Naive thymus-derived CD4-positive, alpha-beta T cell (primary cell): ENCODE data around the gene SPCS2. TPM values are rescaled to one million over a fixed set of nuclear protein-coding genes. Genes with fewer than 3 reads are reported as not detected.
"Not testable (repeated sequence)": the region's sequence is repeated elsewhere in the genome, so short reads cannot be mapped to it uniquely, and the experiment has no call there.

Source experiments
- ATAC-seq: fragments of 150-1000 bp; cut with Tn5 transposase; 2 replicates; pipeline ENCODE4 v1.10.0; 2021; ENCODE audit warnings: mild to moderate bottlenecking, moderate library complexity
- CTCF ChIA-PET: fragments of 350-600 bp; sonication (Branson Sonifier 250); formaldehyde crosslinking; loops from one replicate; lab custom pipeline; 2021; ENCODE audit warnings: antibody characterized with exemption; lab: Charles Lee
- POLR2A ChIA-PET: fragments of 350-600 bp; sonication (Branson Sonifier 250); formaldehyde crosslinking; loops from one replicate; lab custom pipeline; 2021; ENCODE audit warnings: antibody characterized with exemption, inconsistent platforms; lab: Charles Lee
- DNase-seq, 9 donors: peaks; one replicate each; pipeline versions ENCODE4 v3.0.0 to v3.0.0-alpha.2; 2020 to 2022; ENCODE audit warnings: mixed read lengths in 1 of 9
- H3K27ac ChIP-seq: one replicate; pipeline ENCODE4 v1.7.0; 2013; ENCODE audit warnings: mild to moderate bottlenecking, low read depth, low read length, moderate library complexity
- H3K27me3 ChIP-seq, 2 donors: one replicate each; pipeline ENCODE4 v1.7.0; 2013; ENCODE audit warnings: low read length in 2 of 2, mild to moderate bottlenecking in 2 of 2, moderate library complexity in 2 of 2; ENCODE audit not compliant: control insufficient read depth in 2 of 2, insufficient read depth in 2 of 2
- H3K36me3 ChIP-seq, 3 experiments: 1 replicate in 2 of 3; 2 replicates in 1 of 3; pipeline ENCODE4 v1.7.0; 2013; ENCODE audit warnings: low read length in 3 of 3, mild to moderate bottlenecking in 3 of 3, moderate library complexity in 1 of 3; ENCODE audit not compliant: insufficient read depth in 3 of 3, control insufficient read depth in 2 of 3
- H3K4me1 ChIP-seq, 2 donors: one replicate each; pipeline ENCODE4 v1.7.0; 2013; ENCODE audit warnings: low read length in 2 of 2, mild to moderate bottlenecking in 2 of 2, moderate library complexity in 1 of 2; ENCODE audit not compliant: control insufficient read depth in 2 of 2, insufficient read depth in 2 of 2
- H3K4me3 ChIP-seq: 2 replicates; pipeline ENCODE4 v1.7.0; 2013; ENCODE audit warnings: mild to moderate bottlenecking, low read length
- H3K9me3 ChIP-seq, 3 experiments: 1 replicate in 2 of 3; 2 replicates in 1 of 3; pipeline ENCODE4 v1.7.0; 2013; ENCODE audit warnings: low read length in 3 of 3; ENCODE audit not compliant: control insufficient read depth in 2 of 3
- H3K27ac Mint-ChIP-seq, 9 donors: one replicate each; pipeline ENCODE4 v1.8.0; 2020 to 2022; ENCODE audit warnings: mixed read lengths in 9 of 9, mild to moderate bottlenecking in 8 of 9, moderate library complexity in 5 of 9, inconsistent platforms in 2 of 9
- H3K27me3 Mint-ChIP-seq, 5 donors: one replicate each; pipeline ENCODE4 v1.8.0; 2021 to 2022; ENCODE audit warnings: mixed read lengths in 5 of 5, mild to moderate bottlenecking in 1 of 5
- H3K36me3 Mint-ChIP-seq, 5 donors: one replicate each; pipeline ENCODE4 v1.8.0; 2020 to 2022; ENCODE audit warnings: mixed read lengths in 5 of 5, mild to moderate bottlenecking in 3 of 5, inconsistent platforms in 1 of 5
- H3K4me1 Mint-ChIP-seq, 7 donors: one replicate each; pipeline ENCODE4 v1.8.0; 2020 to 2022; ENCODE audit warnings: mixed read lengths in 7 of 7, mild to moderate bottlenecking in 3 of 7, inconsistent platforms in 1 of 7
- H3K4me3 Mint-ChIP-seq, 10 donors: one replicate each; pipeline ENCODE4 v1.8.0; 2020 to 2022; ENCODE audit warnings: mild to moderate bottlenecking in 10 of 10, mixed read lengths in 10 of 10, moderate library complexity in 6 of 10, inconsistent platforms in 2 of 10
- H3K9me3 Mint-ChIP-seq, 11 donors: one replicate each; pipeline ENCODE4 v1.8.0; 2020 to 2022; ENCODE audit warnings: mixed read lengths in 11 of 11, mild to moderate bottlenecking in 4 of 11, inconsistent platforms in 1 of 11, moderate library complexity in 1 of 11
- intact Hi-C, 2 donors: fragments of 100-400 bp; cut with micrococcal nuclease; formaldehyde crosslinking; loops; one replicate each; pipeline ENCODE4 v1.15.1; 2023
- polyA plus RNA-seq, 2 donors: library from polyadenylated mRNA; unstranded; fragments of 300-500 nt; fragmentation: Illumina TruSeq; gene quantifications; one replicate each; pipeline ENCODE4 v1.2.3, GENCODE V29; 2021
- total RNA-seq, 6 experiments: library from RNA in 5 of 6; stranded (reverse) in 5 of 6; gene quantifications; 1 replicate in 5 of 6; 2 replicates in 1 of 6; pipeline ENCODE4 v1.2.3 and lab custom pipeline; 2021 to 2026

The SPCS2 gene
- total and polyA plus RNA-seq, 7 experiments from 2014 or later, result 53.9 to 211 (median 100) TPM

GRCh38 chr11:75014129-75014528 is 65.1 kb downstream of the SPCS2 start:
- H3K27me3 Mint-ChIP-seq, result no peaks in the 10 kb centered on the region
- H3K4me1 ChIP-seq, result no peaks in the 10 kb centered on the region
- H3K27ac ChIP-seq, result no peak overlapping the region
- no peak for ATAC-seq
- peaks cover 0 to 8% (median 5%) of the 10 kb centered on the region in 11 donors for H3K9me3 Mint-ChIP-seq
- H3K27me3 ChIP-seq, result no peaks in the 10 kb centered on the region
- H3K4me1 Mint-ChIP-seq, result no peaks in the 10 kb centered on the region
- ChIA-PET POLR2A (no interaction called here), CTCF (no interaction called here)
- H3K36me3 Mint-ChIP-seq, result peaks cover 12 to 51% (median 26%) of the 10 kb centered on the region in 5 donors
- no peak overlapping the region for H3K4me3 Mint-ChIP-seq
- H3K9me3 ChIP-seq, result no peaks in the 10 kb centered on the region
- H3K4me3 ChIP-seq, result no peak overlapping the region
- intact Hi-C loops, result no loop called here
- H3K27ac Mint-ChIP-seq, result no peak overlapping the region
- no peak for DNase-seq
- H3K36me3 ChIP-seq, result peaks cover 0 to 15% (median 0%) of the 10 kb centered on the region in 3 experiments

- H3K9me3 Mint-ChIP-seq, ATAC-seq, H3K4me1 ChIP-seq, H3K9me3 ChIP-seq, H3K4me1 Mint-ChIP-seq, H3K27me3 ChIP-seq, H3K27ac Mint-ChIP-seq, H3K4me3 Mint-ChIP-seq, POLR2A ChIA-PET, intact Hi-C loops, H3K4me3 ChIP-seq, DNase-seq, H3K27ac ChIP-seq, H3K36me3 ChIP-seq, H3K27me3 Mint-ChIP-seq: not testable (repeated sequence)
- peaks cover 4 to 18% (median 14%) of the 10 kb centered on the region in 5 donors for H3K36me3 Mint-ChIP-seq
- CTCF ChIA-PET, result interaction anchor here (1.0 kb wide), 1 partner anchor 93 kb away, joined by 3 read pairs; no protein-coding TSS in a partner anchor
Measured at GRCh38 chr11:75019200-75019599, 70.1 kb downstream of the SPCS2 start.

- H3K4me1 Mint-ChIP-seq, H3K4me3 Mint-ChIP-seq, ATAC-seq, H3K27me3 Mint-ChIP-seq, H3K9me3 ChIP-seq, H3K4me3 ChIP-seq, DNase-seq, H3K4me1 ChIP-seq, H3K27ac Mint-ChIP-seq, intact Hi-C loops, H3K36me3 ChIP-seq, H3K27me3 ChIP-seq, POLR2A ChIA-PET, H3K27ac ChIP-seq, H3K9me3 Mint-ChIP-seq: not testable (repeated sequence)
- H3K36me3 Mint-ChIP-seq, result peaks cover 4 to 17% (median 12%) of the 10 kb centered on the region in 5 donors
- CTCF ChIA-PET, result interaction anchor here (5.7 kb wide), 1 partner anchor 228 kb away, joined by 45 read pairs; no protein-coding TSS in a partner anchor
Measured at GRCh38 chr11:75020328-75020727, 71.3 kb downstream of the SPCS2 start.

GRCh38 chr11:75022296-75022695 is 73.2 kb downstream of the SPCS2 start:
- Histone ChIP-seq H3K4me1 (no peaks in the 10 kb centered on the region), H3K36me3 (no peaks in the 10 kb centered on the region), H3K27ac (no peak overlapping the region), H3K27me3 (no peaks in the 10 kb centered on the region), H3K4me3 (no peak overlapping the region), H3K9me3 (no peaks in the 10 kb centered on the region)
- POLR2A ChIA-PET, result interaction anchor here (0.6 to 1.0 kb wide), 3 partner anchors 48 to 205 kb away, joined by 3 to 4 read pairs (median 4); partner anchors contain the start of genes SPCS2 and XRRA1
- Mint-ChIP-seq H3K36me3 (peaks cover 4 to 12% (median 9%) of the 10 kb centered on the region in 5 donors), H3K9me3 (peaks cover 0 to 8% (median 5%) of the 10 kb centered on the region in 11 donors), H3K4me1 (no peaks in the 10 kb centered on the region), H3K27ac (no peak overlapping the region), H3K27me3 (no peaks in the 10 kb centered on the region), H3K4me3 (no peak overlapping the region)
- no peak for ATAC-seq
- CTCF ChIA-PET, result interaction anchor here (0.6 to 5.7 kb wide), 16 partner anchors 10 to 258 kb away, joined by 3 to 45 read pairs (median 4); no protein-coding TSS in a partner anchor
- intact Hi-C loops, result loop anchor here (2.0 kb wide), 2 partner anchors 119 to 219 kb away; partner anchors contain the start of gene TPBGL (in 2 of the 2)
- no peak for DNase-seq

GRCh38 chr11:75022759-75023396 is 73.8 kb downstream of the SPCS2 start:
- Histone ChIP-seq H3K27ac (no peak overlapping the region), H3K4me3 (no peak overlapping the region), H3K27me3 (no peaks in the 10 kb centered on the region), H3K9me3 (no peaks in the 10 kb centered on the region), H3K36me3 (no peaks in the 10 kb centered on the region), H3K4me1 (no peaks in the 10 kb centered on the region)
- H3K36me3 Mint-ChIP-seq, result peaks cover 4 to 12% (median 9%) of the 10 kb centered on the region in 5 donors
- intact Hi-C loops, result loop anchor here (1.0 to 2.0 kb wide), 6 partner anchors 118 to 248 kb away; partner anchors contain the start of gene TPBGL (in 2 of the 2)
- no peaks in the 10 kb centered on the region for H3K27me3 Mint-ChIP-seq
- no peak overlapping the region for H3K4me3 Mint-ChIP-seq
- no peaks in the 10 kb centered on the region for H3K4me1 Mint-ChIP-seq
- peak; percentile 38 to 71 (median 66) for DNase-seq
- peak; percentile 88 for ATAC-seq
- H3K9me3 Mint-ChIP-seq, result peaks cover 0 to 8% (median 5%) of the 10 kb centered on the region in 11 donors
- POLR2A ChIA-PET, result interaction anchor here (0.6 to 1.0 kb wide), 3 partner anchors 48 to 204 kb away, joined by 3 to 4 read pairs (median 4); partner anchors contain the start of genes SPCS2 and XRRA1
- CTCF ChIA-PET, result interaction anchor here (0.6 to 5.7 kb wide), 18 partner anchors 9 to 257 kb away, joined by 3 to 45 read pairs (median 4); no protein-coding TSS in a partner anchor
- H3K27ac Mint-ChIP-seq, result no peak overlapping the region

- no peaks in the 10 kb centered on the region for H3K9me3 ChIP-seq
- peaks cover 4 to 6% (median 5%) of the 10 kb centered on the region in 5 donors for H3K36me3 Mint-ChIP-seq
- no peaks in the 10 kb centered on the region for H3K4me1 Mint-ChIP-seq
- no peaks in the 10 kb centered on the region for H3K27me3 ChIP-seq
- no peak for ATAC-seq
- H3K27ac Mint-ChIP-seq, result peak overlapping the region in 1 of 9 donors; percentile 33
- no peak overlapping the region for H3K4me3 ChIP-seq
- peaks cover 0 to 5% (median 4%) of the 10 kb centered on the region in 11 donors for H3K9me3 Mint-ChIP-seq
- intact Hi-C loops, result loop anchor here (1.0 to 2.0 kb wide), 6 partner anchors 117 to 248 kb away; partner anchors contain the start of gene TPBGL (in 2 of the 2)
- no peaks in the 10 kb centered on the region for H3K36me3 ChIP-seq
- POLR2A ChIA-PET, result interaction anchor here (1.0 kb wide), 1 partner anchor 74 kb away, joined by 3 read pairs; the partner anchor contains the start of genes SPCS2 and XRRA1
- no peaks in the 10 kb centered on the region for H3K4me1 ChIP-seq
- H3K27me3 Mint-ChIP-seq, result no peaks in the 10 kb centered on the region
- no peak overlapping the region for H3K4me3 Mint-ChIP-seq
- CTCF ChIA-PET, result interaction anchor here (0.6 to 5.7 kb wide), 11 partner anchors 8 to 253 kb away, joined by 3 to 45 read pairs (median 4); no protein-coding TSS in a partner anchor
- H3K27ac ChIP-seq, result no peak overlapping the region
- no peak for DNase-seq
Measured at GRCh38 chr11:75023446-75024067, 74.5 kb downstream of the SPCS2 start.
